RWPE2 (cell line): ENCODE results near the gene GFPT1.

Experiments used
- ATAC-seq: fragments of 200-7000 bp; cut with Tn5 transposase; 3 replicates; pipeline ENCODE4 v1.9.1; 2021; ENCODE audit warnings: low read depth
- DNase-seq: peaks from one replicate; pipeline ENCODE4 v3.0.0-alpha.2; 2020; ENCODE audit warnings: low spot score
- H3K27ac ChIP-seq: fragments of 450-650 bp; 2 replicates; pipeline ENCODE4 v1.5.1; 2017; ENCODE audit warnings: mild to moderate bottlenecking; ENCODE audit not compliant: poor library complexity, severe bottlenecking
- H3K27me3 ChIP-seq: fragments of 250-450 bp; sonication (Bioruptor Pico); 2 replicates; pipeline ENCODE4 v1.5.1; 2021; ENCODE audit warnings: mild to moderate bottlenecking, moderate library complexity; ENCODE audit not compliant: insufficient read depth, poor library complexity, severe bottlenecking
- H3K36me3 ChIP-seq: fragments of 250-450 bp; sonication (Bioruptor Pico); 2 replicates; pipeline ENCODE4 v1.5.1; 2020; ENCODE audit warnings: low read depth, mild to moderate bottlenecking, moderate library complexity
- H3K4me1 ChIP-seq: fragments of 250-450 bp; sonication (Bioruptor Pico); 2 replicates; pipeline ENCODE4 v1.5.1; 2021; ENCODE audit warnings: mild to moderate bottlenecking, moderate library complexity; ENCODE audit not compliant: insufficient read depth, poor library complexity, severe bottlenecking
- H3K4me3 ChIP-seq: fragments of 250-450 bp; sonication (Bioruptor Pico); 2 replicates; pipeline ENCODE4 v1.5.1; 2021; ENCODE audit warnings: mild to moderate bottlenecking, moderate library complexity; ENCODE audit not compliant: severe bottlenecking
- H3K9me3 ChIP-seq: fragments of 250-450 bp; sonication (Bioruptor Pico); 2 replicates; pipeline ENCODE4 v1.5.1; 2021; ENCODE audit warnings: mild to moderate bottlenecking, moderate library complexity; ENCODE audit not compliant: severe bottlenecking
- TF ChIP-seq, protein P1 (sequence below): fragments of 450-650 bp; IDR thresholded peaks from one replicate; pipeline ENCODE4 v1.5.1; 2017; ENCODE audit warnings: mild to moderate bottlenecking, moderate library complexity; ENCODE audit not compliant: poor library complexity, severe bottlenecking

The GFPT1 gene

DNA sequence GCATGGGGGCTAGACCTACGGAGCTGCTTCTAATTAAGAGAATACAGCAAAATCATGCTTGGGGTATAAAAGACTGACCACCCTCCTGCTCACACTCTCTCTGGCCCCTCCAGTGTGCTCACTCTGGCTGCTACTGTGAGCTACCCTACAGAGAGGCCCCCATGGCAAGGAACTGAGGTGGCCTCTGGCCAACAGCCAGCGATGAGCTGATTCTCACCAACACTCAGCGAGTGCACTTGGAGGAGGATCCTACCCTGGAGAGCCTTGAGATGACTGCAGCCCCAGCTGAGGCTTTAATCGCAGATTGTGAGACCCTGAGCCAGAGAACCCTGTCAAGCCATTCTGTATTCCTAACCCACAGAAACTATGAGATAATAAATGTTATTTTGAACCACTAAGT, 88.2 kb downstream of the GFPT1 start:
- peaks cover 13% of the 10 kb centered on the region for H3K4me1 ChIP-seq
- no peaks in the 10 kb centered on the region for H3K36me3 ChIP-seq
- H3K27ac ChIP-seq, result peak overlapping the region; percentile 18
- no peaks in the 10 kb centered on the region for H3K27me3 ChIP-seq
- TF ChIP-seq, protein P1, sequence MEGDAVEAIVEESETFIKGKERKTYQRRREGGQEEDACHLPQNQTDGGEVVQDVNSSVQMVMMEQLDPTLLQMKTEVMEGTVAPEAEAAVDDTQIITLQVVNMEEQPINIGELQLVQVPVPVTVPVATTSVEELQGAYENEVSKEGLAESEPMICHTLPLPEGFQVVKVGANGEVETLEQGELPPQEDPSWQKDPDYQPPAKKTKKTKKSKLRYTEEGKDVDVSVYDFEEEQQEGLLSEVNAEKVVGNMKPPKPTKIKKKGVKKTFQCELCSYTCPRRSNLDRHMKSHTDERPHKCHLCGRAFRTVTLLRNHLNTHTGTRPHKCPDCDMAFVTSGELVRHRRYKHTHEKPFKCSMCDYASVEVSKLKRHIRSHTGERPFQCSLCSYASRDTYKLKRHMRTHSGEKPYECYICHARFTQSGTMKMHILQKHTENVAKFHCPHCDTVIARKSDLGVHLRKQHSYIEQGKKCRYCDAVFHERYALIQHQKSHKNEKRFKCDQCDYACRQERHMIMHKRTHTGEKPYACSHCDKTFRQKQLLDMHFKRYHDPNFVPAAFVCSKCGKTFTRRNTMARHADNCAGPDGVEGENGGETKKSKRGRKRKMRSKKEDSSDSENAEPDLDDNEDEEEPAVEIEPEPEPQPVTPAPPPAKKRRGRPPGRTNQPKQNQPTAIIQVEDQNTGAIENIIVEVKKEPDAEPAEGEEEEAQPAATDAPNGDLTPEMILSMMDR, result no peak
- DNase-seq (no peak), ATAC-seq (no peak)
- no peaks in the 10 kb centered on the region for H3K9me3 ChIP-seq
- H3K4me3 ChIP-seq, result no peak overlapping the region

DNA sequence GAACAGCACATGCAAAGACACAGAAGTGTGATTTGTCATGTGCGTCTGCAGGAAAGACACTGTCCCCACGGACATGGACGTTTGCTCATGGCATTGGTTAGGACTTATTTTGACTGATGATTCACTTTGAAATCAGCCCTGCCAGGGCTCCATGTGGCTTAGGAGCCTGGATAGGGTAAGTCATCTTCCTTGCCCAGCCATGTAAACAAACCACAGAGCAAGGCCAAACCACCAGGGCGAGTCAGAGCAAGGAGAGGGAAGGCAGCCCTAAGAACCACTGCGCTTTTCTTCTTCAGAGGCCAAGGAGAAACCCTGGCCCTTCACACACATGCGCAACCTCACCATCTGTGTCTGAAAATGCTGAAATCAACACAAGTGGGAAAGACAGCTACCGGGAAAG, 88.8 kb downstream of the GFPT1 start:
- TF ChIP-seq, protein P1, result no peak
- Histone ChIP-seq H3K4me3 (no peak overlapping the region), H3K4me1 (peaks cover 13% of the 10 kb centered on the region), H3K27ac (peak overlapping the region; percentile 18), H3K27me3 (no peaks in the 10 kb centered on the region), H3K36me3 (no peaks in the 10 kb centered on the region), H3K9me3 (no peaks in the 10 kb centered on the region)
- ATAC-seq (peak; percentile 99), DNase-seq (no peak)

DNA sequence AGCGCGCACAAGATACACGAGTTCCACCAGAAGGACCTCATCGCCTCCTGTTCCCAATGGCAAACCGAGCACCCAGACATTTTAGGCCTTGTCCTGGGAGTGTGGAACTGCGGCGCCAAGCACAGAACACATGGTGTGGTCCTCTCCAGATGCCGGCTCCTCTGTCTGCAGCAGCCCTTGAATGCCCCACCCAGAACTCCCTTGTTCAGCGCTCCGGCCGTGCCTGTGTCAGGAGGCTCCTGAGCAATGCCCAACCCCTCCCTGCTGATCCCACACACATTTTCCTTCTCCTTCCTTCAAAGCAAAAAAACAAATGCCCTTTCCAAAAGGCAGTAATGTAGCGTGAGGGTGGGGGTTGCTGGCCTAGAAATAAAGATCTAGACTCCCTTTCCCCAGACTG, 89.8 kb downstream of the GFPT1 start:
- TF ChIP-seq, protein P1, result no peak
- no peaks in the 10 kb centered on the region for H3K9me3 ChIP-seq
- ATAC-seq (no peak), DNase-seq (no peak)
- no peak overlapping the region for H3K4me3 ChIP-seq
- H3K36me3 ChIP-seq, result no peaks in the 10 kb centered on the region
- no peak overlapping the region for H3K27ac ChIP-seq
- no peaks in the 10 kb centered on the region for H3K27me3 ChIP-seq
- H3K4me1 ChIP-seq, result peaks cover 13% of the 10 kb centered on the region

DNA sequence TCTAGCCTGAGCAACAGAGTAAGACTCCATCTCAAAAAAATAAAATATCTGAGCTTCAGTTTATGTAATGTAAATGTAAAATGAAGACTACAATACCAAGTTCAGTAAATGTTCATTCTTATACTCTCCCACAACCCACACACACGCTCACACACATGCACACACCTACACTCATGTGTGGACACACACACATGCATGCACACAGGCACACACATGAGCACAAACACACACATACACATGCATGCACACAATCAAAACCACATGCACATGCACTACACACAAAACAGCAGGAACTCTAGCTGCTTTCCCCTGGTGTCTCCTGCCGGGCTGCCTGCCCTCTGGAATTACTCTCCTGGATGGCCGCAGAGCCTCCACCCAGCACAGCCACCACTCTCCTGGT, 90.6 kb downstream of the GFPT1 start:
- DNase-seq, result no peak
- ATAC-seq, result no peak
- Histone ChIP-seq H3K36me3 (no peaks in the 10 kb centered on the region), H3K27me3 (no peaks in the 10 kb centered on the region), H3K27ac (no peak overlapping the region), H3K4me1 (peaks cover 13% of the 10 kb centered on the region), H3K4me3 (no peak overlapping the region), H3K9me3 (no peaks in the 10 kb centered on the region)
- TF ChIP-seq, protein P1, result no peak

DNA sequence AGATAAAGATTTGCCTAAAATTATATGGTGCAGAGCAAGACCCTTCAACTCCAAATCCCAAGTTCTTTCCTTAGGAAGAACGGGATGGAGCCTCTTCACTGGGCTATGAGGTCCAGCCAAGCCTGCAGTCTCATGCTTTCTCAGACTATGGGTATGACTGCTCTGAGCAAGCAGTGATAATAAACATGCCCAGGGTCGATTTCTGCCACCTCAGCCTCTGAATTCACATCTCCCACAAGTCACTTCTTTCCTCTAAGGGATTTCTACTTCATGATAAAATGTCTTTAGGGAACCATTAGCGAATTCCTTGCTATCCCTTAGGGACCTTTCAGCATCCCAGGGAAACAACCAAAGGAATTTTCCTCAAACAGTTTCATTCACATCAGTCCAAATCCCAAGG, 94.8 kb downstream of the GFPT1 start:
- TF ChIP-seq, protein P1, result no peak
- Histone ChIP-seq H3K4me3 (no peak overlapping the region), H3K9me3 (no peaks in the 10 kb centered on the region), H3K36me3 (no peaks in the 10 kb centered on the region), H3K4me1 (no peaks in the 10 kb centered on the region), H3K27ac (no peak overlapping the region), H3K27me3 (no peaks in the 10 kb centered on the region)
- DNase-seq, result no peak
- ATAC-seq, result no peak
